ENCODE measurements around the gene VAV3. TPM values are rescaled to one million over a fixed set of nuclear protein-coding genes. Genes with fewer than 3 reads are reported as not detected.
"Not testable (repeated sequence)": the region's sequence is repeated elsewhere in the genome, so short reads cannot be mapped to it uniquely, and the experiment has no call there.

Gene VAV3
- total RNA-seq, 2 experiments from 2014 or later = 2.3 to 8.3 TPM

DNA sequence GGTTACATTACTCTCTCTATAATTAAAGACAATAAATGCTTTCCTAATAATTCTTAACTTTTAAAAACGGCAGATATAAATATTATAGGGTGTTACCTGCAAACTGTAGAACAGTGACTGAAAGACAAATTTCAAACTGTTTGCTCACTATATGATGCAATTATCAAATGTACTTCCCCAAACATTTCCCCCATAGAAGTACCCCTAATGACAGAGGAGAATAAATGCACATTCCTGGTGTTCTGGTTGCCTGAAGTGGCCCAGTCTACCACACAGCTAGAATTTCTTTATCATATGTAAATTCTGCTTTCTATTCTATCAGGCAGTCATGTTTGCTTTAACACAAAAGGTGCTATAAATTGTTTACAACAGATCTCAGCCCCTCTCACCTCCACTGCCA lies 70.4 kb downstream of the VAV3 start:
- POLR2A ChIA-PET = interaction anchor here (0.6 to 2.6 kb wide), 11 partner anchors 10 to 904 kb away, joined by 3 to 10 read pairs (median 4); no protein-coding TSS in a partner anchor
- no peak for DNase-seq (ENCODE audit: low spot score)
- no peaks in the 10 kb centered on the region for H3K79me2 ChIP-seq (ENCODE audit: insufficient read depth, low read depth, low read length)
- H3K9me2 ChIP-seq (ENCODE audit: insufficient read depth, low read length) = no peaks in the 10 kb centered on the region
- BruUV-seq (replicated peaks) = no TSS peak
- CTCF ChIA-PET (ENCODE audit: unreplicated experiment) = interaction anchor here (0.9 kb wide), 1 partner anchor 33 kb away, joined by 3 read pairs; no protein-coding TSS in a partner anchor
- peak overlapping the region; percentile 10; the same call in 1 of the 2 replicates for H3K4me2 ChIP-seq (ENCODE audit: low read length)
- H3K36me3 ChIP-seq (ENCODE audit: insufficient read depth, low read length) = peaks cover 8% of the 10 kb centered on the region; the same call in 1 of the 2 replicates
- H4K20me1 ChIP-seq (ENCODE audit: insufficient read depth, low read length) = no peaks in the 10 kb centered on the region
- TF ChIP-seq, protein P1, sequence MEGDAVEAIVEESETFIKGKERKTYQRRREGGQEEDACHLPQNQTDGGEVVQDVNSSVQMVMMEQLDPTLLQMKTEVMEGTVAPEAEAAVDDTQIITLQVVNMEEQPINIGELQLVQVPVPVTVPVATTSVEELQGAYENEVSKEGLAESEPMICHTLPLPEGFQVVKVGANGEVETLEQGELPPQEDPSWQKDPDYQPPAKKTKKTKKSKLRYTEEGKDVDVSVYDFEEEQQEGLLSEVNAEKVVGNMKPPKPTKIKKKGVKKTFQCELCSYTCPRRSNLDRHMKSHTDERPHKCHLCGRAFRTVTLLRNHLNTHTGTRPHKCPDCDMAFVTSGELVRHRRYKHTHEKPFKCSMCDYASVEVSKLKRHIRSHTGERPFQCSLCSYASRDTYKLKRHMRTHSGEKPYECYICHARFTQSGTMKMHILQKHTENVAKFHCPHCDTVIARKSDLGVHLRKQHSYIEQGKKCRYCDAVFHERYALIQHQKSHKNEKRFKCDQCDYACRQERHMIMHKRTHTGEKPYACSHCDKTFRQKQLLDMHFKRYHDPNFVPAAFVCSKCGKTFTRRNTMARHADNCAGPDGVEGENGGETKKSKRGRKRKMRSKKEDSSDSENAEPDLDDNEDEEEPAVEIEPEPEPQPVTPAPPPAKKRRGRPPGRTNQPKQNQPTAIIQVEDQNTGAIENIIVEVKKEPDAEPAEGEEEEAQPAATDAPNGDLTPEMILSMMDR (conservative IDR thresholded peaks at IDR 0.05; ENCODE audit: low read length) = no peak
- TF ChIP-seq EZH2phosphoT487 (IDR thresholded peaks at IDR 0.05; ENCODE audit: borderline replicate concordance, low read depth, low read length) = no peak
- H3K4me3 ChIP-seq (ENCODE audit: low read depth, low read length, poor library complexity, severe bottlenecking) = no peak overlapping the region
- peaks cover 20% of the 10 kb centered on the region; the same call in 1 of the 2 replicates for H3K9me3 ChIP-seq (ENCODE audit: low read length)
- H3K27ac ChIP-seq (ENCODE audit: low read depth, low read length, poor library complexity, severe bottlenecking) = no peak overlapping the region
- intact Hi-C loops (cut with micrococcal nuclease; ENCODE audit: unreplicated experiment) = loop anchor here (5.0 kb wide), 3 partner anchors 43 to 233 kb away; no protein-coding TSS in a partner anchor
- H2AFZ ChIP-seq (ENCODE audit: low read length) = peak overlapping the region; percentile 87; the same call in 1 of the 2 replicates
- peaks cover 66% of the 10 kb centered on the region for H3K4me1 ChIP-seq (ENCODE audit: insufficient read depth, low read length, poor library complexity, severe bottlenecking)

DNA sequence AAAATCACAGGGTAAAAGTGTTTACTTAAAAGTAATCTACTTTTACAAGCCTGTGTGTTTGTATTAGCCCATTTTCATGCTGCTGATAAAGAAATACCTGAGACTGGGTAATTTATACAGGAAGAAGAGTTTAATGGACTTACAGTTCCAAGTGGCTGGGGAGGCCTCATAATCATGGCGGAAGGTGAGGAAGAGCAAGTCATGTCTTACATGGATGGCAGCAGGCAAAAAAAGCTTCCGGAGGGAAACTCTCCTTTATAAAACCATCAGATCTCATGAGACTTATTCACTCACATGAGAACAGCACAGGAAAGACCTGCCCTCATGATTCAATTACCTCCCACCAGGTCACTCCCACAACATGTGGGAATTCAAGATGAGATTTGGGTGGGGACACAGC lies 71.6 kb downstream of the VAV3 start:
- H3K4me2 ChIP-seq (ENCODE audit: low read length); H3K36me3 ChIP-seq (ENCODE audit: insufficient read depth, low read length); H3K4me3 ChIP-seq (ENCODE audit: low read depth, low read length, poor library complexity, severe bottlenecking); H2AFZ ChIP-seq (ENCODE audit: low read length); CTCF ChIA-PET (ENCODE audit: unreplicated experiment); BruUV-seq (replicated peaks); H3K79me2 ChIP-seq (ENCODE audit: insufficient read depth, low read depth, low read length); H4K20me1 ChIP-seq (ENCODE audit: insufficient read depth, low read length); intact Hi-C loops (cut with micrococcal nuclease; ENCODE audit: unreplicated experiment); H3K9me2 ChIP-seq (ENCODE audit: insufficient read depth, low read length); DNase-seq (ENCODE audit: low spot score); H3K27ac ChIP-seq (ENCODE audit: low read depth, low read length, poor library complexity, severe bottlenecking): not testable (repeated sequence)
- POLR2A ChIA-PET = interaction anchor here (1.1 to 1.7 kb wide), 3 partner anchors 14 to 25 kb away, joined by 3 to 4 read pairs (median 4); no protein-coding TSS in a partner anchor
- Histone ChIP-seq H3K9me3 (ENCODE audit: low read length) (peaks cover 20% of the 10 kb centered on the region; the same call in 1 of the 2 replicates), H3K4me1 (ENCODE audit: insufficient read depth, low read length, poor library complexity, severe bottlenecking) (peaks cover 60% of the 10 kb centered on the region)

DNA sequence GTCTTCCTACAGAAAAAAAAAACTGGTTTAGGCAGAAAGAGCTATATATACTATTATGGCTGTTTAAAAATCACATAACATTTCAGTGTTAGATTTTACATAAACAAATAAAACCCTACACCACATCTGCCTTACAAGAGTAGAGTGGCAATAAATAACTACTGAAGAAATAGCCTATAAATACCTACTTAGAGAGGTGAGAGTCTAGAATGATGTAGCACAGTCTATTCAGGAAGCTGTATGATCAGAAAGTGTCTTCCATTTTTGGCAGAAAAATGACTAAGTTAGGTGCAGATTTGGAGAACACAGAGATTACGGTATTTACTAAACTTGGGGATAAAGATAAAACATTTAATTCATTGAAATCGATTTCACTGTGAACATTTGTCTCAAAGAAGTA lies 75.5 kb downstream of the VAV3 start:
- H3K36me3 ChIP-seq (ENCODE audit: insufficient read depth, low read length) = peaks cover 8% of the 10 kb centered on the region; the same call in 1 of the 2 replicates
- intact Hi-C loops (cut with micrococcal nuclease; ENCODE audit: unreplicated experiment) = no loop called here
- CTCF ChIA-PET (ENCODE audit: unreplicated experiment) = no interaction called here

More for the DNA sequence above, 75.5 kb downstream of the VAV3 start:
- no peak for TF ChIP-seq EZH2phosphoT487 (IDR thresholded peaks at IDR 0.05; ENCODE audit: borderline replicate concordance, low read depth, low read length)
- TF ChIP-seq, protein P1 (conservative IDR thresholded peaks at IDR 0.05; ENCODE audit: low read length) = no peak
- Histone ChIP-seq H3K4me1 (ENCODE audit: insufficient read depth, low read length, poor library complexity, severe bottlenecking) (peaks cover 21% of the 10 kb centered on the region), H3K79me2 (ENCODE audit: insufficient read depth, low read depth, low read length) (no peaks in the 10 kb centered on the region), H4K20me1 (ENCODE audit: insufficient read depth, low read length) (no peaks in the 10 kb centered on the region), H3K4me2 (ENCODE audit: low read length) (peak overlapping the region; percentile 11; the same call in 1 of the 2 replicates), H3K9me3 (ENCODE audit: low read length) (peaks cover 20% of the 10 kb centered on the region; the same call in 1 of the 2 replicates), H2AFZ (ENCODE audit: low read length) (peak overlapping the region; percentile 49; the same call in 1 of the 2 replicates), H3K9me2 (ENCODE audit: insufficient read depth, low read length) (no peaks in the 10 kb centered on the region), H3K27ac (ENCODE audit: low read depth, low read length, poor library complexity, severe bottlenecking) (no peak overlapping the region), H3K4me3 (ENCODE audit: low read depth, low read length, poor library complexity, severe bottlenecking) (no peak overlapping the region)
- DNase-seq (ENCODE audit: low spot score) = no peak
- POLR2A ChIA-PET = interaction anchor here (1.0 kb wide), 2 partner anchors 12 to 17 kb away, joined by 3 read pairs; no protein-coding TSS in a partner anchor
- BruUV-seq (replicated peaks) = no TSS peak

All from OCI-LY7 (cell line).